Measurements from ENCODE around the gene PTPN3. TPM values are rescaled to one million over a fixed set of nuclear protein-coding genes. Genes with fewer than 3 reads are reported as not detected.

Gene PTPN3
- total and polyA plus RNA-seq, 10 of the 15 experiments (the other 5 are each of a cell fraction or from before 2014, with no cell fraction given), result 0.18 to 1.3 (median 0.39) TPM

- no peak for TF ChIP-seq NR2C2 (IDR thresholded peaks at IDR 0.05; ENCODE audit: borderline replicate concordance, control insufficient read depth, insufficient read length, low read depth)
- TF ChIP-seq TARDBP (IDR thresholded peaks at IDR 0.05; ENCODE audit: borderline replicate concordance), result no peak
- no peak for TF ChIP-seq TCF7 (IDR thresholded peaks at IDR 0.05; ENCODE audit: borderline replicate concordance)
- TF ChIP-seq ZBED1 (IDR thresholded peaks at IDR 0.05; ENCODE audit: borderline replicate concordance), result no peak
- TF ChIP-seq ATF3 (IDR thresholded peaks at IDR 0.05; ENCODE audit: borderline replicate concordance, extremely low read depth, low read depth, low read length), result no peak
- no peak for TF ChIP-seq NFYA (IDR thresholded peaks at IDR 0.05; ENCODE audit: borderline replicate concordance, low read depth, low read length)
- TF ChIP-seq ESRRA (IDR thresholded peaks at IDR 0.05; ENCODE audit: low read length), result 0 out of 2 replicates have a peak, but pooled peaks have one; percentile 74
- TF ChIP-seq WRNIP1 (IDR thresholded peaks at IDR 0.05; ENCODE audit: borderline replicate concordance, low read depth, low read length), result no peak
- TF ChIP-seq HDGF (IDR thresholded peaks at IDR 0.05), result no peak
- TF ChIP-seq ELK1 (IDR thresholded peaks at IDR 0.05; ENCODE audit: low read depth, low read length), result no peak
- no peak for TF ChIP-seq IRF3 (IDR thresholded peaks at IDR 0.05)
- TF ChIP-seq NKRF (conservative IDR thresholded peaks at IDR 0.05), result no peak
- TF ChIP-seq KAT2A (conservative IDR thresholded peaks at IDR 0.05; ENCODE audit: control insufficient read depth, low read depth, low read length), result no peak
- TF ChIP-seq NR2C1 (IDR thresholded peaks at IDR 0.05), result no peak
- no peak for TF ChIP-seq RAD51 (IDR thresholded peaks at IDR 0.05)
- no peak for TF ChIP-seq USF2 (IDR thresholded peaks at IDR 0.05; ENCODE audit: borderline replicate concordance, low read depth, low read length)
- no peak for TF ChIP-seq USF1 (IDR thresholded peaks at IDR 0.05; ENCODE audit: borderline replicate concordance, extremely low read length, insufficient read depth, low read depth, low read length)
- TF ChIP-seq MTA2 (IDR thresholded peaks at IDR 0.05; ENCODE audit: low read depth), result peak; percentile 71; the same call in 1 of the 2 replicates
- TF ChIP-seq TAF1 (IDR thresholded peaks at IDR 0.05; ENCODE audit: borderline replicate concordance, low read depth, low read length), result no peak
- TF ChIP-seq CHD4 (IDR thresholded peaks at IDR 0.05), result no peak
- no peak for TF ChIP-seq RELA (IDR thresholded peaks at IDR 0.05; ENCODE audit: borderline replicate concordance, partially characterized antibody)
- no peak for TF ChIP-seq CEBPZ (IDR thresholded peaks at IDR 0.05; ENCODE audit: low read depth, low read length)
These were observed 75.5 kb downstream of the PTPN3 start (continued) for GRCh38 chr9:109422641-109423040.

Measured in GM12878 (cell line).